ENCODE results near the gene CPXM2.

CPXM2 gene

GRCh38 chr10:123726381-123726780 lies 165.2 kb downstream of the CPXM2 start:
- DNase-seq, result no peak

GRCh38 chr10:123724747-123725146 lies 166.9 kb downstream of the CPXM2 start:
- DNase-seq, result no peak

DNA sequence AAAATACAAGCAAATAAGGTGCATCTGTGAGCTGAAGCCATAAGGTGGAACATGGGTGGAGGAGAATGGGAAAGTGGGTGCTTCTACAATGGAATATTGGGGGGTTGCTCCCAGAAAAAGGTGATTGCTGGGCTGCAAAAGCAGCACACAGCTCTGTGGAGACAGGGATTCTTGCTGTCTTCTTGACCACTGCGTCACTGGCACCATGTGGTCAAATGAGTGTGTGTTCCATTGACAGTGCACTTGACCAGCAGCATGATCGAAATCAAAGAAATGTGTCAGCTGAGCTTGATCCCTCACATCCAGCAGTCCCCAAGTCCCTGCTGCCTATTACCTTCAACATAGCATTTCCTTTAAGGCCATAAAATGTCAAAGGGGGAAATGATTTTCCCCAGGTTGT lies 169.3 kb downstream of the CPXM2 start:
- DNase-seq, result no peak

DNA sequence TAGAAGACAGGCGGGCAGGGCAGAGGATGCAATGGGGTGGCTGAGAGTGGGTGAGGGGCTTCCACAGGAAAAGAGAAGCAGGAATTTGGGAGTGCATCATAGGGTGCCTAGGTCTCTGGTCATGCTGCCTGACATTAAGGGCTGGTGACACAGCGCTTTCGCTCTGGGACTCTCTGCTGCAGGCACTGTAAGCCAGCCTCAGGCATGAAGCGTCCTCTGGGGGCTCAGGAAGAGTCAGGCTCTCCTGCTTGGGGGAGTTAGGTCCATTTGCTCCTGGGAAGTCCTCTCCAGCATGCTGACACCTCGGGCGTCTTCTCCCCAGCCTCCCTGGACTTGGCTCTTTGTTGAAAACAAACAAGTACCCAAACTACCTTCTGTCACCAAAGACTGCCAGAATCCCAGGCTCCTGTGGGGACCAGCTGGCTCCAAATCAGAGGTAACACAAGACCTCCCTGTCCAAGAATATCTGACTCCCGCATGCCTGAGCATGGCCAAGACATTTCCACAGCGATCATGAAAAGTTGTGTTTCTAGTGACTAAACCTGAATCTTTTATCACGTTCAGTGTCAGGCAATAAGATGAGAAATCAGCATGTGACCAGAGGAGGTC lies 170.1 kb downstream of the CPXM2 start:
- DNase-seq, result no peak

- no peak for DNase-seq
Measured at GRCh38 chr10:123720536-123720935, 171.1 kb downstream of the CPXM2 start.

DNA sequence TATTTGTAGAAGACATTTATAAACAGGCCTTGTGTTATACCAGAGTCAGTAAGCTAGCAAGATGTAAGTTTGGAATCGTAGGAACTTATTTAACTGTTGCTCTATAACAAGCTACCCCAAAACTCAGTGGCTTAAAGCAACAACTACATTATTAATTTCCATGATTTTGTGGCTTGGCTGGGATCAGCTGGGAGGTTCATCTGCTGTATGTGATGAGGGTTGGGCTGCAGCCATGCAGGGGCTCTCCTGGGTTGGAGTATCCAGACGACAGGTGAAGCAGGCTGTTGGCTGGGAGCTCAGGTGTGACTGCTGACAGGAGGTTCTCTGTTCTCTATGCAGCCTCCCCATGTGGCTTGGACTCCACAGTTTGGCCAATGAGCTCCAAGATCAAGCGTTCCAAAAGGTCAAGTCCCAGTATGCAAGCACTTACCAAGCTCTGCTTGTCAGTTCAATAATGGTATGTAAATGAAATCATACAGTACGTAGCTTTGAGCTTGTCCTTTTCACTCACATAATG lies 173.0 kb downstream of the CPXM2 start:
- DNase-seq, result peak; percentile 6

- no peak for DNase-seq
Measured at GRCh38 chr10:123717336-123717735, 174.3 kb downstream of the CPXM2 start.

- DNase-seq, result no peak
Measured at GRCh38 chr10:123715546-123715945, 176.1 kb downstream of the CPXM2 start.

DNA sequence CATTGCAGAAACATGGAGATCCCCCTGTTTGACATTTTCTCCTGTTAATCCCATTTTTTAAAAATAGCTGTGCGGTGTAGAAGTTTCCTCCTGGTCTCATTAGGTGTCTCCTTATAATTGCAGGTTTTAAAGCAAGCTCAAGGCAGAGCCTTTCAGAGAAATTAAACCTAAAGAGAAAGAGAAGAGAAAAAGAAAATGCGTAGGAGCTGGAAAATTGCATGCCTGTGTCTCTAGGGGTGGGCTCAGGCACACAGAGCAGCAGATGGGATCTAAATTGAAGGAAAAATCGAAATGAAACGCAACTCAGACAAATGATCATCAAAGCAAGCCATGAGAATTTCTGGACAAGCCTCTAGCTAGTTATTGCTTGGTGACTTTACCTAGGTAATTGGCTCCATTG lies 185.4 kb downstream of the CPXM2 start:
- no peak for DNase-seq

DNA sequence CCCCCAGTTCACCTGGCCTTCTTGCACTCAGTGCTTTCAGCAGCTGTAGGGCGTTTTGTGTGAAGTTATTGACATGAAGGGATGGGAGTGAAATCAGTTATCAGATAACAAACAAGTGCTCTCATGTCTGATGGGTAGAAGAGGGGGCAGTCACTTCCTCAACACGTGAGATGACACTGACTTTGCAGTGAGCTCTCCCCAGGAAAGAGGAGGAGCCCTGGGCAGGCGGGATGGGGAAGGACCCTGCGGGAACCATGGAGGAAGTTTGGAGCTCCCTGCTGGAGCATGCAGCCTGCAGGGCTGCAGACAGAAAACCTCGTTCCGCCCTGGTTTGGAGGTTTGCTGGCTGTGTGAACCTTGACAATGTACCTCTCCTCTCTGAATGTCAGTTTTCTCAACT lies 186.8 kb downstream of the CPXM2 start:
- DNase-seq, result peak; percentile 92

GRCh38 chr10:123704076-123704475 lies 187.5 kb downstream of the CPXM2 start:
- no peak for DNase-seq

- peak; percentile 64 for DNase-seq
Measured at GRCh38 chr10:123703195-123703790, 188.3 kb downstream of the CPXM2 start.

Measured in NCI-H510A treated with DMSO at 0.1 percent for 48 hours (cell line).